ENCODE data around the gene GRM4.

GRM4 gene

DNA sequence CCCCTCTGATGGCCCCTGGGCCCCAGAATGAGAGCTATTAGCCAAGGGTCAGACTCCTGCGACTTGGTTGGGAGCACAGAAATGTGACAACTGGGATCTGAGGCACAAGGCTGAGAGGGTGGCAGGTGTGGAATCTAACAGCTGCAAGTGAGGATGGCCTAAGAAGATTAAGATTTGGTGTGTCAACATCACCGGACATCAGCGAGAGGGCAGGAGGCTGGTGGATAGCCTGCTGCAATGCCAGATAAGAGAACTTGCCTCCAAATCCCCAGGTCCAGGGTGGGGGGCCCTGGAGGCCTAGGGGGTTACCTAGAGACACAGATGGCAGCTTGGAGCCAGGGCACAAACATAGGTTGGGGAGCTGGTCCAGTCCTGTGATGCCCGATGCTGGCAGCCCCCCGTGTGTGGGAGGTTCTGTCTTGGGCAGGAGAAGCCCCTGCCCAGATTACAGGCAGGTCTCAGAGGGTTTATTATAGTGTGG is 155.8 kb downstream of the GRM4 start:
- FAIRE-seq (no peak), DNase-seq (ENCODE audit: insufficient read length, low spot score) (no peak)
- no peak for TF ChIP-seq CTCF (IDR thresholded peaks at IDR 0.05; ENCODE audit: insufficient read depth, missing control alignments)

DNA sequence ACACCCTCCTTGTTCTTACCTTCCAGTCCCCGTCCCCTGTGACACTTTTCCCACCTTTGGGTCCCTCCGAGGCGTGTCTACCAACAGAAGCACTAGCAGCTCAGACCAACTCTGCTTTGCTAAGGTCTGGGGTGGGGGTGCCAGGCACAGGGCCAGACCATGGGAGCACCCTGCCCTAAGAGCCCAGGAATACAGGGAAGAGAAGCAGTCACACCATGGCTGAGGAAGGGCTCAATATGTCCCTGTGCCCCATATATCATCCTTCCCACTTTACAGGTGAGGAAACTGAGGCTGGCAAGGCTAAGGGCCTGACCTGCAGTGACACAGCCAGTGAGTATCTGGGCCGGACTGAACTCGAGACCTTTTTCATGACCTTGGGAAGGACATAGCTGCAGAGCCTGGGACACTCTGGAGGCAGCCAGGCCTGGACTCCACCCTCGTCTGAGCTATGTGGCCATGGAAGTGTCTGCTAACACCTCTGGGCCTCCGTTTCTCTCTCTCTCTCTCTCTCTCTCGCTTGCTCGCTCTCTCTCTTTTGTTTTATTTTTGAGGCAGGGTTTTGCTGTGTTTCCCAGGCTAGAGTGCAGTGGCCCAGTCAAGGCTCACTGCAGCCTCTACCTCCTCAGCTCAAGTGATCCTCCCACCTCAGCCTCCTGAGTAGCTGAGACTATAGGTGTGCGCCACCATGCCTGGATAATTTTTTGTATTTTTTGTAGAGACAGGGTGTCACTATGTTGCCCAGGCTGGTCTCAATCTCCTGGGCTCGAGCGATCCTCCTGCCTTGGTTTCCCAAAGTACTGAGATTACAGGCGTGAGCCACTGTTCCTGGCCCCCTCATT is 156.7 kb downstream of the GRM4 start:
- no peak for FAIRE-seq
- no peak for DNase-seq (ENCODE audit: insufficient read length, low spot score)
- no peak for TF ChIP-seq CTCF (IDR thresholded peaks at IDR 0.05; ENCODE audit: insufficient read depth, missing control alignments)

DNA sequence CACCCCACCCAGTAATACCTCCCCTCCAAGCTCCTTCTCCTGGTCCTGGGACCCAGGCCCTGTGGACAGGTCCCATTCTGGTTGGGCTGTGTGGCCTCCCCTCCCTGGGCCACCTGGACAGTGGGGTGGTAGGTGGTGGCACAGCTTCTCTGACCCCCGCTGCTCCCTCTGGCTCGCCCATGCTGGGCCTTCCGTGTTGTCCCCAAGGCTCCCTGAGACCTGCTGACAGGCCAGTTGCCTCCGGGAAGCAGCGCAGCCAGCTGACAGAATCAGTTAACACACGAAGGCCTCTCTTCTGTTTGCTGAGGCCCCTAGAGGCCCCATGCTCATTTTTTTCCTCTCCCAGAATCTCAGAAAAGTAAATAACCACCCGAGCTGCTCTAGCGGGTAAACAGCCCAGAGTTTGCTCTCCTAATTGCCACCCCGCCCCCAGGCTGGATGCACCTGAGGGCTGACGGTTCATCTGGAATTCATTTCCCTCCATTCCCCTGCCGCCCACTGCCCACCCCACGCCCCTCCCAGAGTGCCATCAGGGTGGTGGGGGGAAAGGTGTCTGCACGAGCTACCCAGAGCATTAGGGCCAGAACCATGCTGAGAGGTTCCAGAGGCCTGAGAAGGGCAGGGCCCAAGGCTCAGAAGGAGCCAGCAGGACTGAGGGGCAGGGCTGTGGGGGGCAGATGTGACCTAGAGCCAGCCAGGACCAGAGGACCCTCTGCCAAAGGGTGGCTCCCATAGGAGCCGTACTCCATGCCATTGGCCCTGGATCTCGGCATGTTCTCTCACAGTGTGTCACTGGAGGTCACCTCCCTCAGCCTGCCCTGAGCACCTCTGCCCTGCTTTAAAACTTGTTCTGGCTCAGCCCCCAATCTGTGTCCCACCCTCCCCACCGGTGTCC is 157.5 kb downstream of the GRM4 start:
- no peak for FAIRE-seq
- TF ChIP-seq CTCF (IDR thresholded peaks at IDR 0.05; ENCODE audit: insufficient read depth, missing control alignments), result no peak

GRCh38 chr6:33987531-33988021 is 158.3 kb downstream of the GRM4 start:
- no peak for TF ChIP-seq CTCF (IDR thresholded peaks at IDR 0.05; ENCODE audit: insufficient read depth, missing control alignments)
- no peak for DNase-seq (ENCODE audit: insufficient read length, low spot score)
- FAIRE-seq, result no peak

More for the DNA sequence above, 157.5 kb downstream of the GRM4 start:
- DNase-seq (ENCODE audit: insufficient read length, low spot score), result no peak

GRCh38 chr6:33985947-33986346 is 159.9 kb downstream of the GRM4 start:
- no peak for TF ChIP-seq CTCF (IDR thresholded peaks at IDR 0.05; ENCODE audit: insufficient read depth, missing control alignments)
- DNase-seq (ENCODE audit: insufficient read length, low spot score), result no peak

DNA sequence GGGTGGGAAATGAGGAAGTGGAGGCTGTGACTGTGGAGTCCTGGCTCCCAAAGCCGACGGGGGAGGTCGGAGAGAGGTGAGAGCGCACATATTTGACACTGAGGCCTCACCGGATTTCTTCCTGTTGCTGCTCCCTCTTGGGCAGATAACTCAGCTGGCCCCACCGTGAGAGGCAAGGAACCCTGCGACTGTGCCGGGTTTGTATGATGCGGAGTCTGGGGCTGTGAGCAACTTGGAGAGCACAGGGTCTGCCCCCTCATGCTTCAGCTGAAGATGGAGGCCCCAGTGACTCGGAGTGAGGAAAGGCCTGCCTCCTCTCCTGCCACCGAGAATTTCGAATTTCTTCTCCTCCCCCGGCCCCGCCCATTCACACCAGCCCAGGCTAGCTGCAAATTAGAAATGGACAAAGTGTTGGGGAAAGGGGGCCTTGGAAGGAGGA is 160.6 kb downstream of the GRM4 start:
- no peak for DNase-seq (ENCODE audit: insufficient read length, low spot score)
- no peak for FAIRE-seq
- TF ChIP-seq CTCF (IDR thresholded peaks at IDR 0.05; ENCODE audit: insufficient read depth, missing control alignments), result no peak

More at GRCh38 chr6:33985947-33986346, 159.9 kb downstream of the GRM4 start:
- no peak for FAIRE-seq

All from D721Med (cell line).